Adipose tissue (tissue), 3 donors: ENCODE data around the gene PIK3R6. TPM values are rescaled to one million over a fixed set of nuclear protein-coding genes. Genes with fewer than 3 reads are reported as not detected.

Source experiments
- H3K27ac ChIP-seq: one replicate; pipeline ENCODE4 v1.5.1; 2013; ENCODE audit warnings: low read depth, low read length
- WGBS, 3 donors: extraction: QIAGEN DNeasy Blood & Tissue Kit; methylation state at CpG; one replicate each; pipeline ENCODE4 v1.1.7; 2013; 5-methylcytosine and 5-hydroxymethylcytosine counted together
- polyA plus RNA-seq, 3 donors: library from polyadenylated mRNA; stranded (reverse); fragments of 200-250 nt; gene quantifications; one replicate each; pipeline ENCODE4 v1.2.3, GENCODE V29; 2013
- donor health status: healthy with polysubstance abuse.
- donor health status: Bipolar disorder and iron deficiency.
- donor health status: healthy.

PIK3R6 gene, protein sequence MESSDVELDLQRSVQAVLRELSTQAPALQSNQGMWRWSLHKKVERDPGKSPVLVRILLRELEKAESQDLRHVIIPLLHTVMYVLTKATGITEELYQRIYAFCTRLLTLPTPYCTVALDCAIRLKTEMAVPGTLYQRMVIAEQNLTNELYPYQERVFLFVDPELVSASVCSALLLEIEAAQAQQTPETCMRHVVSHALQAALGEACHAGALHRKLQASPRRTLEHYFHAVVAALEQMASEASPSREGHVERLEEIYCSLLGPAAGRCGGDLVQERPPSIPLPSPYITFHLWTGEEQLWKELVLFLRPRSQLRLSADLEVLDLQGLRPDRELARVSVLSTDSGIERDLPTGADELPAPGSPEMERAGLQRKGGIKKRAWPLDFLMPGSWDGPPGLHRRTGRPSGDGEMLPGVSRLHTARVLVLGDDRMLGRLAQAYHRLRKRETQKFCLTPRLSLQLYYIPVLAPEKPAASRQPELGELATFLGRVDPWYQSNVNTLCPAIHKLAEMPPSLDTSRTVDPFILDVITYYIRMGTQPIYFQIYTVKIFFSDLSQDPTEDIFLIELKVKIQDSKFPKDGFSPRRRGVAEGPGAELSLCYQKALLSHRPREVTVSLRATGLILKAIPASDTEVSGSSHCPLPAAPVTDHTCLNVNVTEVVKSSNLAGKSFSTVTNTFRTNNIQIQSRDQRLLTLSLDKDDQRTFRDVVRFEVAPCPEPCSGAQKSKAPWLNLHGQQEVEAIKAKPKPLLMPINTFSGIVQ
- under 1 TPM in 2 of 3 donors, not detected in 1; 0.09 to 0.54 TPM for polyA plus RNA-seq

DNA sequence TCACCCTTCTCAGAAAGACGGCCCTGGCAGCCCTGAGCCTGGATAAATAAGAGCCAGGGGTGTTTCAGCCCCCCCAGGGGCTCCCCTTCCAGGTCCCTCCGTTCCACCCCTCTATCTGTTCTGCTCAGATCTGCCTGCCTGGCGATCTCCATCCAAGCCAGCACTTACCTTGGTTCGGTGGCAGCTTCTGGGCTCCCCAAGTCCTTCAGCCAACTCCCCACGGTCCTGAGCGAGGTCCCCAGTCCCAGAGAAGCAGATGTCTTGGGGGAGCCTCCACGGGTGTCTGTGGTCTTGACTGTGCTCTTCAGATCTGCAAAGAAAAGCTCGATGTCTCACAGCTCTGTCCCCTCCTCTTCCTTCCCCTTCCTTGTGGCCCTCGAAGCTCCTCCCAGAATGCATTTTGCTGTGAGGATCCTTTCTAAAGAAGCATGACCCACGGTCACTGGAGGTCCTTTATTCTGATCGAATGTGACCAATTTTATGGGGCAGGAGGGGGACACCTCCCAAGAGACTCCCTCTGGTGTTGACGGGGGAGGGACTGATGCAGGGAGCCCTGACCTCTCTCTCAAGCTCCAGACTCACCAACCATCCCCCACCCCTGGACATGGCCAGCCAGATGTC lies at the start of gene PIK3R6:
PIK3R6 (minus strand) TSS at position 314 of the 621 bp plus-strand sequence. CDS start 17,880 bp downstream, outside the sequence.
- WGBS, 3 donors, result 30 to 52% (median 40%) methylated on average over 12 of the region's 12 CpGs
- H3K27ac ChIP-seq, result no peak within 1 kb of the TSS

DNA sequence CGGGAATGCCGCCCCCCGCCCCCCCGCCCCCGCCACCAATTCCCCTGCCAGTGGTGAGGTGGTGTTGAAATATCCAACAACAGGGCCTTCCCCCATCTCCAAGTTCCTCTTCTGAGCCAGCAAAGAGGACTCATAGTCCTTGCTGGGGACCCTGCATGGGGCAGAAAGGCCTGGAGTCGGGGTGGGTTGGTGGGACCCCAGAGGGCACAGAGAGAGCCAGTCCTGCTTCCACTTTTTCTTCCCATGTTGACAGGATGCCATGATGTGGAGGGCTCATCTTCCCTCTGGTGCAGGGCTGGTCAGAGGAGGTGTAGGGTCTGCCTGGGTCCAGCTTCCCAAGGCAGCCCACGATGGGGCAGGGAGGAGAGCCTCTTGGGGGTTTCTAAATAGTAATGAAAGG lies 49.0 kb upstream of the PIK3R6 start:
- no peak overlapping the region for H3K27ac ChIP-seq
- WGBS, 3 donors, result 52 to 74% (median 57%) methylated on average over 7 of the region's 7 CpGs

DNA sequence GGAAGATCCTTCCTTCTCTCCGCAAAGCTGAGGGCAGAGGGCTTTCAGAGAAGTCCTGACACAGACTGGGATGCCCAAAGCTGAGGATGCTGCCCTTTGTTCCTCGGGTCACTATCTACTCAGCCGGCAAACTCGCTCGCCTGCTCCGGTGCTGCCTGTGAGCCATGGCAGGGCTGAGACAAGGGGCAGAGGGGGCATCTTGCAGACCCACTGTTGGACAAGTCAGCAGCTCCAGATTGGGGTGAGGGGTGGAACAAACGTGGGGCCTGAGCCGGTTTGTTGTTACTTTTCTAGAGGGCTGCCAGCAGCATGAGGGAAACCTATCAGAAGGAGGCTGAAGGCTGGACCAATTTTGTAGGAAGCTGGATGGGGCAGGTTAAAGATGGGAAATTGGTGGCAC lies 47.1 kb upstream of the PIK3R6 start:
- WGBS, 3 donors, result 81 to 83% (median 81%) methylated on average over 8 of the region's 8 CpGs
- H3K27ac ChIP-seq, result no peak overlapping the region

DNA sequence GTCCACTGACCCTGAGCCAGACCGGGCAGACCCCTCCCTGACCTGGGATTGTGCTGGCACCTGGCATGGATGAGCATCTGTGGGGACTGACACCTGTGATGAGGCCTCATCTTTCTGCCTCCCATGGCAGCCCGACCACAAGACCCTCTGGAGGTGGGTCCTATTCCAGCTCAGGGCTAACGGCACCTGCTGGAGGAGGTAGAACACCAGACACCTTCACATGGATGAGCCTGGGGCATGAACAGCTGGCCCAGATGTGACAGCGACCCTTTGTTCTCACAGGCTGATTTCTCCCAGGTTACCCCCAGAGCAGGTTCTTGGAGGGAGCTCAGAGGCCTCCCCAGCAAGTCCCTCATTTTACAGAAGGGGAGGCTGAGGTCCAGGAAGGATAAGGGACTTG lies 46.4 kb upstream of the PIK3R6 start:
- no peak overlapping the region for H3K27ac ChIP-seq
- WGBS, 3 donors, result 69 to 82% (median 82%) methylated on average over 4 of the region's 4 CpGs

DNA sequence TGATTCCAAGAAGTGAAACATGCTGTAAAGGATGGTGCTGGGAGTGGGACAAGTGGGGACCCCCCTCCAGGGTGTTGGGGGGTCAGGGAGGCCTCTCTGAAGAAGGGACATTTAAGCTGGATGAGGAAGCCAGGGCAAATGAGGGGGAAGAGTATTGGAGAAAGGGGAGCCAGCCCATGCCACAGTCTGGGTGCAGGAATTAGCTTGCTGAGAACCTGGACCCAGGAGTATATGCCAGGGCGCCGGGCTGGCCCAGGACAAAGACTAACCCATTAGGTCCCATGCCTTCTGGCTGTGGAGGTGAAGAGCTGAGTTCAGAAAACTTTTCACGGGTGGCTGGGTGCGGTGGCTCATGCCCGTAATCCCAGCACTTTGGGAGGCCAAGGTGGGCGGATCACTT lies 45.6 kb upstream of the PIK3R6 start:
- 92 to 95% (median 93%) methylated on average over 6 of the region's 6 CpGs for WGBS, 3 donors
- H3K27ac ChIP-seq, result no peak overlapping the region

DNA sequence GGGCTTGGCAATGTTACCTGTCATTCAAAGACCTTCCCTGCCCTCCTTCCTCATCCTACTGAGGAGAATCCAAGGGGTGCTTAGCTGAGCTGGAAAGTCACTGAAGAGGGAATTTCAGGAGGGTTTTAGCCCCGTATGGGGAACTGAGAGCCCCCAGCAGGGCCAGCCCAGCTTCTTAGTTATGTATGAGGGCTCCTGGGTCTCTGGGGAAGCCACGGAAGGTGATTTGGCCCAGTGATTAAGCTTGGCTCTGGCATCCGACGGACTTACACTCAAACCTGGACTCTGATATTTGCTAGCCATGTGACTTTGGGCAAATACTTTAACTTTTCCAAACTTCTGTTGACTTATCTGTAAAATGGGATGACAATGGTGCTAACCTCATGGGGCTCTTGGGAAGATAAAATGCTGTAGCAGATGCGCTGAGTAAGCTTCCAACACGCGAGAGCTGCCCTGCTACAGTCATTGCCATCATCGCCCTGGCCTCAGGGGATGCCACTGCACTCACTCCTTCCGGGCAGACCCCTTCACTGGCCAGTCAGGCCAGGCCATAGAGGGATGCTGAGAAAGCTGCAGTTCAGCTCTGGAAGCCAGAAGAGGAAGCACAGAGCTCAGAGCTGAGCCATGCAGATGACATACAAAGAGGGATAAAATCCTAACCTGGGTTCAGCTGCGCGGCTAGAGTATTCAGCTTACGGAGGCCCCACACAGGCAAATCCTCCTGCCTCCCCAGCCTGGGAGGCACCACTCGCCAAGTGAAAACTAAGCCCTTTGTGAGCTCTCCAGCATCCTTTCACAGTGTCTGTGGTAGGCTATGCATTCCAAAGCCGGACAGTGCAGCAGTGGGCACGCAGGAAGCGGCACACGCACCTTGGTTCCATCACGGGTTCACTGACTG lies 44.9 kb upstream of the PIK3R6 start:
- WGBS, 3 donors, result 76 to 87% (median 77%) methylated on average over 18 of the region's 18 CpGs
- H3K27ac ChIP-seq, result no peak overlapping the region

DNA sequence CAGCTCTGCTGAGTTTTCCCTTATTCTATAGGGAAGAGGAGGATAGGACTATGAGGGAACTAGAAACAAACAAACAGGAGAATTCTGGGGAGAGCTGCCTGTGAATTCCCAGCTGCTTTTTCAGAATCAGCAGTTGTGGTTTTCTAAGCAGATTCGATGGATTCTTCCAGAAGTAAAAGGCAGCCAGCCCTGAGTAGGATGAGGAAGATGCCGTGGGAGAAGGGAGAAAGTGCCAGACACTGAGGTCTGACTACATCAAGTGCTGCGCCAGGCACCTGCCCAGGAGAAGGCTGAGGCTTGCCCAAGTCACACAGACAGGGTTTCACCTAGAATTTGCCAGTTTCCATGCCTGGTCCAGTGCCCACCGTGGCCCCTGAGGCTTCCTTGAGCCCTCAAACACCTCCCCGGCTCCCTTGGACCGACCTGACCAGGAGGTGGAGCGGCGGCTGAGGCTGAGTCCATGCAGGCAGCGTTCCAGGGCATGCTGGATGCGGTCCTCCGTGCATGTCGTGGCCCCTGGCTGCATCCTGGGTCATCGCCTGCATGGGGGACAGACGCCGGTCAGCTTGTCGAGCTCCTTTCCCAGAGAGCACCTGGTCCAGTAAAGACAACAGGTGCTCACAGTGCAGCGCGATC lies 43.6 kb upstream of the PIK3R6 start:
- WGBS, 3 donors, result 70 to 85% (median 84%) methylated on average over 17 to 18 of the region's 18 CpGs
- no peak overlapping the region for H3K27ac ChIP-seq

DNA sequence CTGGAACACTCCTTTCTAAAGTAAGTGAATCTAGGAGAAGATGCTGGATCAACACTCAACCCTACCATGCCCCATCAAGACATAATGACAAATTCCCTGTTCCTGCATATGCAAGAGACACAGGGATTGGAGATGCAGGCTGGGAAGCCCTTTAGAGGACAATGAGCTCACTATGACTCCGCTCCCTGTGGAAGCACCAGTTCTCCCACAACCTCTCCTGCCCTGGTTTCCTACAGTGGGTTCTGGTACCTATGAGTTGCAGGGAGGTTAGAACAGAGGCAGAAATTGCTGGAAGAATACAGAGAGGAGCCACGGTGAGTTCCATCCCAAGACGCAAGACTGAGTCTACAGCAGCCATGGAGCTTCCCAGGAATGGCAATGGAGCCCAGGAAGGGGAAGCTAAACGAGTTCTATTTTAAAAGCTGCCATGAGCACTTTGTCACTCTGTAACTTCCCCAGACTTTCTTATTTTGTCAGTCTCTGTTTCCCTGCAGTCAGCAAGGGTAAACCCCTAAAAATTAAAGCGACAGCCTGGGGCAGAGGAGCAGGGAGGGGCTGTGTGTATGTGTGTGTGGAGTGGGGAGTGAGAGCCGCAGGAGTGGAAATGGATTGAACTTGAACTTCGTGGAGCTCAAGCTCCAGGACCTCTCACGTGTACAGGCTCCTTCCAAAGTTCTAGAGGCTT lies 42.3 kb upstream of the PIK3R6 start:
- no peak overlapping the region for H3K27ac ChIP-seq
- WGBS, 3 donors, result 63 to 72% (median 72%) methylated on average over 8 of the region's 8 CpGs

DNA sequence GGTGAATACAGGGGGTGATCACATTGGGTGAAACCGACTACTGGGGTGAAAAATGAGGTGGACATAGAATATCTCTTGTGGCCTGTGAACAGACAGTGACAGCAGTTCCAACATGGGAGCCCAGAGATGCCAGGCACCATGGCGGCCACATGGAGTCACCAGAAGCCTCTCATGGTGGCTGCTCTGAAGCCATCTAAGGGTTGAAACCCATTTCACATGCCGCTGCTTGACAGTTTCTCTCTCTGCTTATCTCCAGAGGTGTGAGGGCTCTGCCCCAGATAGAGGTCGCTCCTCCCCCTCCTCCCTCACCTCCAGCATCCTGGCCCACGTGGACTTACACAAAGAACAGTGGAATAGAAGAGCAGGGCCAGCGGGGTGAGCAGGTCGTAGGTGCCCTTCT lies 37.9 kb upstream of the PIK3R6 start:
- 52 to 82% (median 76%) methylated on average over 7 of the region's 7 CpGs for WGBS, 3 donors
- no peak overlapping the region for H3K27ac ChIP-seq

DNA sequence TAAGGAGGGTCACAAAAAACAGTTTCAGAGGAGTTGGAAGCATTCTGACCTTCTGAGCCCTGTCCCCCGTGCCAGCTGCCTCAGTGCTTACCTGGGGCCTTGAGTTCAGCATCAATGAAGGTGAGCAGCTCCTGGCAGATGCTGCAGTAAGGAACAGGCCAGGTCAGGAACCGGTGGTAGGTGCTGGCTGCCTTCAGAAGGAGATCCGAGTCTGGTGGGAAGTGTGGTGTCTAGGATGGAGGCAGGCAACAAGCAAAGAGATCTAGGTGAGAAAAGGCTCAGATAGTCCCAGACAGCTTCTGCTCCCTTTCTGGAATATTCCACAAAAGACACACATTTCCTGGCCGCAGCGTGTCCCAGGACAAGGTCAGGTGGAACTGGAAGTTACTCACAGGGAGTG lies 37.2 kb upstream of the PIK3R6 start:
- 77 to 89% (median 88%) methylated on average over 5 of the region's 5 CpGs for WGBS, 3 donors
- H3K27ac ChIP-seq, result no peak overlapping the region

DNA sequence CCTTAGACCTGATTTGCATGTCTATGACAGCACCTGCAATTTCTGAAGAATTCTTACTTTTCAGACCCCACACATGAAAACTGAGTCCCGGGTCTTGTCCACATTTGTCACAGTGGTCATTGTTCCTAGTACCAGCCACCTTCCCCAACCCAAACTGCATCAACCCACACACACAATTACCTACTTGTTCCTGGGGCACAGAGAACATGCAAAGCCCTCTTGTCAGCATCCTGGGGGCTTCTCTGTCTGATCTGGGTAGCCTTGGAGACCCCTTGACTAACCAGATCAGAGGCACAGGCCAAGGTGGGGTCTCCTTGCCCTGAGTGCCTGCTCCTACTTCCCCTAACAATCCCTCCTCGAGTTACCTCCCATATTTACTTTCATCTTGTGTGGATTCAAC lies 36.7 kb upstream of the PIK3R6 start:
- 43 to 80% (median 67%) methylated on average over 2 of the region's 2 CpGs for WGBS, 3 donors
- no peak overlapping the region for H3K27ac ChIP-seq

DNA sequence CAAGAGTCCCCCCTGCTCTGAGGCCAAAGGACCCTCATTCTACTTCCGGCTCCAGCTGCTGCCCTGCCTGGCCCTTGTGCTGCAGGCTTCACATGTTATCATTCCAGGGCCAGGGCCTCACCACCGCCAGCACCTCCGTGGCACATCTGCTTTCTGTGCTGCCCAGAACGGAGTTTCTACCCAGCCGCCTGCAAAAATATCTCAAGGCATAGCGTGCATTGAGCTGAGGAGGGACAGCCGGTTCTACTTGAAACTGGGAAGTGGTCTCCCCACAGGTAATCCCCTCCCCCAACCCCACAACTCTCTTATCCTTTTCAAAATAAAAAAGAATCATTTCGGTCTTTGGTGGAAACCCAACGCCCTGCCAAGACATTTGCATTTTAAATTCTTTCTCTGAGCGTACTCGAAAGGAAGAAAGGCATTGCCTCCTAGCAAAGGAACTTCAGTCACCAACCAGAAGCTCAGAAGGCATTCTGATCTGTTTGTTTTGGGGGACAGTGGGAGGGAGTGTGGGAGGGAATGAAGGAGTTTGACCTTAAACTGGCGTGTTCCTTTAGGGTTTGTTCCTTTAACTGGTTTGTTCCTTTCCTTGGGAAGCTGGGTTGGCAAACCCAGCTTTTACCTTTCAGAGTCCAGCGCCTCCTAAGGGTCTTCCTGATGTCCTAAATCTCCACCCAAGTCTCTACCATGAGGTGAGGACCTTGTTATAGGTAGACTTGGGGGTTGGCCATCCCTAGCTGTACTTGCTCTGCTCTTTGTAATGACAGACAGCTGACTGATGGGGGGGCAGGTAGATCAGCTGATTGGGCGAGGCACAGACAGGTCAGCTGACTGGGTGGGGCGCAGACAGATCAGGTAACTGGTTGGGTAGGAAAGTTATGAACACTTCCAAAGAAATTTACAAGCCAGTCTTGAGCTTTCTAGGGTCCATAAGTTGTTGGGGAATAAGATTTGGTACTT lies 33.4 kb upstream of the PIK3R6 start:
- WGBS, 3 donors, result 54 to 60% (median 56%) methylated on average over 15 of the region's 15 CpGs
- H3K27ac ChIP-seq, result no peak overlapping the region

DNA sequence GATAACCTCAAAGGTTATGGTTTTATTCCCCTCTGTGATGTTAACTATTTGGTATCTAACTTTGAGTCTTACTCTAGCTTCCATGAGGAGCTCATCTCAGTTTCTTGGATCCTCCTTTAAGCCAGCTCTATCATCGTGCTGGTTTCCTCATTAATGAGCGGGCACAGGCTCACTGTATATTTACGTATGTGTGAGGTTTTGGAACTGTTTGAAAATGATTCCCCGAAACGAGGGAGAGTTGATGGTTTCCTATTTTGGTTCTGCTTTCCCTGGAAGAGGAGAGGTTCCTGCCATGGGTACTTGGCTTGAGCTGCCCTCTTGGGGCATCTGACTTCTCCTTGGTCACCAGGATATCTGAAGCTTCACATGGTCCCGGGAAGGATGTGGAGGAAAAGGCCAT lies 32.7 kb upstream of the PIK3R6 start:
- 44 to 64% (median 56%) methylated on average over 6 of the region's 6 CpGs for WGBS, 3 donors
- H3K27ac ChIP-seq, result no peak overlapping the region

DNA sequence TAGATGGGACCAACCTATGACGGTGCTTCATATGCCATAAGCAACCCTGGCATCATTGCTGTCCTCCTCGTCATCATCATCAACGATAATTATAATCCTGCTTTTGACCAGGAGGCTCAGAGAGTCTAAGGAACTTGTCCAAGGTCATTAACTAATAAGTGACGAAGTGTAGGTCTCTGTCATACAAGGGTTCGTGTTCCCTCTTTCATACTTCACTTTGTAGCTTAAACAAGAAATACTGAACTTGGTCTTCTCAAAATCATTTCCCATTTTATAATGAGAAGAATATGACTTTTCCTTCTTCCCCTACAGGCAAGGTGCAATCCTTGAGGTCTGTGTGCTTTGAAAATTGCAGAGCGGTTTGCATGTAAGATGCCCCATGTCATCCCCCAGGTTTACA lies 31.2 kb upstream of the PIK3R6 start:
- H3K27ac ChIP-seq, result no peak overlapping the region
- 64 to 77% (median 73%) methylated on average over 6 of the region's 6 CpGs for WGBS, 3 donors

DNA sequence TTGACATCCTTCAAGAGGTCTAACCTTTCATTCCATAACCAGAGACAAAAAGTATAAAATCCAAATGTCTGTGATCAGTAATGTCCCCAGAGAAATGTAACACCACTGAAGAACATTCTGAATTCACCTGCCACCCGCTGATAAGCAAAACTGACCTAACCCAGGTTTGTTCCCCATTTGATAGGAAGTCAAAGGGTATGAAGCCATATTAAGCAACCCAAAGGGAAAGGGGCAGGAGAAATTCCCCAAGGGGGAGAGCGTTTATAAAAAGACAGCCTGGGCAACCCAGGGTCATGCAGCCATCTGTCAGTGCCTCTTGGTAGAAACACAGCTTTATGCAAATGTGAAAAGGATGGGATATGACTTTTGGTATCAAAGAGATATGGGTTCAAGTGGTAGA lies 30.7 kb upstream of the PIK3R6 start:
- WGBS, 3 donors, result 45 to 63% (median 60%) methylated on average over 2 of the region's 2 CpGs
- no peak overlapping the region for H3K27ac ChIP-seq
